Neural cell (in vitro differentiated cells): ENCODE measurements around the gene NOTCH2. TPM values are rescaled to one million over a fixed set of nuclear protein-coding genes. Genes with fewer than 3 reads are reported as not detected.
"Not testable (repeated sequence)": the region's sequence is repeated elsewhere in the genome, so short reads cannot be mapped to it uniquely, and the experiment has no call there.

Experiments used
- H2AFZ ChIP-seq: fragments of 200-600, 300-800 bp; sonication (generic), shearing (Covaris generic); 2 replicates; pipeline ENCODE4 v1.6.0; 2014; ENCODE audit warnings: low read depth, mild to moderate bottlenecking, antibody characterized with exemption, low read length, moderate library complexity
- H3F3A ChIP-seq: fragments of 200-600 bp; shearing (Covaris generic); 2 replicates; pipeline ENCODE4 v1.6.1; 2016; ENCODE audit warnings: mild to moderate bottlenecking, moderate library complexity, mixed read lengths, antibody characterized with exemption, low read length; ENCODE audit not compliant: insufficient read depth, poor library complexity, severe bottlenecking
- H3K27ac ChIP-seq: fragments of 200-600, 300-800 bp; sonication (generic), shearing (Covaris generic); 2 replicates; pipeline ENCODE4 v1.5.1; 2014; ENCODE audit warnings: mild to moderate bottlenecking, low read length, moderate library complexity
- H3K27me3 ChIP-seq: fragments of 300-800, 200-600 bp; sonication (generic), shearing (Covaris generic); 2 replicates; pipeline ENCODE4 v1.6.0; 2014; ENCODE audit warnings: mild to moderate bottlenecking, low read depth, low read length, moderate library complexity; ENCODE audit not compliant: insufficient read depth
- H3K36me3 ChIP-seq: fragments of 300-800, 200-600 bp; sonication (generic), shearing (Covaris generic); 2 replicates; pipeline ENCODE4 v1.5.1; 2014; ENCODE audit warnings: mild to moderate bottlenecking, antibody characterized with exemption, low read length, moderate library complexity; ENCODE audit not compliant: insufficient read depth
- H3K4me2 ChIP-seq: fragments of 300-800, 200-600 bp; sonication (generic), shearing (Covaris generic); 2 replicates; pipeline ENCODE4 v1.6.0; 2014; ENCODE audit warnings: mild to moderate bottlenecking, low read length
- H3K4me3 ChIP-seq: fragments of 300-800, 200-600 bp; sonication (generic), shearing (Covaris generic); 2 replicates; pipeline ENCODE4 v1.5.1; 2014; ENCODE audit warnings: mild to moderate bottlenecking, low read length, moderate library complexity
- H3K79me2 ChIP-seq: fragments of 200-600 bp; shearing (Covaris generic); replicated peaks from 2 replicates; pipeline ENCODE4 v1.6.0; 2014; ENCODE audit warnings: mild to moderate bottlenecking, low read length, moderate library complexity; ENCODE audit not compliant: insufficient read depth
- H3K9ac ChIP-seq: fragments of 300-800, 200-600 bp; sonication (generic), shearing (Covaris generic); 2 replicates; pipeline ENCODE4 v1.6.1; 2016; ENCODE audit warnings: mild to moderate bottlenecking, low read length, mixed read lengths
- H3K9me2 ChIP-seq: fragments of 200-600 bp; shearing (Covaris generic); 2 replicates; pipeline ENCODE4 v1.6.1; 2016; ENCODE audit warnings: mild to moderate bottlenecking, low read length, mixed read lengths; ENCODE audit not compliant: insufficient read depth
- H3K9me3 ChIP-seq: fragments of 200-600, 300-800 bp; sonication (generic), shearing (Covaris generic); 2 replicates; pipeline ENCODE4 v1.6.1; 2016; ENCODE audit warnings: mild to moderate bottlenecking, mixed run types, low read length, moderate library complexity, mixed read lengths
- H4K20me1 ChIP-seq: fragments of 200-600 bp; shearing (Covaris generic); 2 replicates; pipeline ENCODE4 v1.6.1; 2016; ENCODE audit warnings: mild to moderate bottlenecking, mixed run types; ENCODE audit not compliant: insufficient read depth
- MXI1 ChIP-seq: fragments of 450-650 bp; conservative IDR thresholded peaks from 2 replicates; pipeline ENCODE4 v1.6.1; 2014; ENCODE audit warnings: antibody characterized with exemption, mild to moderate bottlenecking; ENCODE audit not compliant: poor library complexity, severe bottlenecking
- polyA minus RNA-seq: library from RNA; depleted of rRNA, polyadenylated mRNA; stranded (reverse); fragments of >200 nt; gene quantifications from 2 replicates; pipeline ENCODE4 v1.2.3, GENCODE V29; 2014
- polyA plus RNA-seq: library from polyadenylated mRNA; depleted of rRNA; stranded (reverse); fragments of >200 nt; gene quantifications from 2 replicates; pipeline ENCODE4 v1.2.3, GENCODE V29; 2014

Gene NOTCH2
- polyA plus RNA-seq (0.73 and 1.2 TPM in 2 replicates), polyA minus RNA-seq (2.4 and 4.9 TPM in 2 replicates)

GRCh38 chr1:120069067-120069919, at the start of gene NOTCH2:
TSS of gene NOTCH2 (minus strand) at chr1:120069662. CDS start at chr1:120069406, 256 bp downstream.
- not testable (repeated sequence) for H3K79me2 ChIP-seq, H3K9ac ChIP-seq, H2AFZ ChIP-seq, H3K27me3 ChIP-seq, H3K9me2 ChIP-seq, H3K27ac ChIP-seq, H3K4me2 ChIP-seq, H4K20me1 ChIP-seq, H3F3A ChIP-seq, H3K36me3 ChIP-seq, H3K9me3 ChIP-seq
- TF ChIP-seq MXI1 = peak; percentile 27
- peak within 1 kb of the TSS; percentile 59 for H3K4me3 ChIP-seq

- not testable (repeated sequence) for H3K4me3 ChIP-seq, H3K36me3 ChIP-seq, H3K27me3 ChIP-seq, H3F3A ChIP-seq, H3K79me2 ChIP-seq, H4K20me1 ChIP-seq, H3K9me3 ChIP-seq, H3K27ac ChIP-seq, H3K4me2 ChIP-seq, H3K9me2 ChIP-seq, H2AFZ ChIP-seq, H3K9ac ChIP-seq
These were observed 48.1 kb upstream of the NOTCH2 start for GRCh38 chr1:120117371-120118177.

GRCh38 chr1:120116094-120116493, 46.6 kb upstream of the NOTCH2 start:
- not testable (repeated sequence) for H3K27ac ChIP-seq, H3F3A ChIP-seq, H3K36me3 ChIP-seq, H3K9me2 ChIP-seq, H4K20me1 ChIP-seq, H3K79me2 ChIP-seq, H3K4me3 ChIP-seq, H3K9me3 ChIP-seq, H3K27me3 ChIP-seq, H3K4me2 ChIP-seq, H3K9ac ChIP-seq, H2AFZ ChIP-seq

GRCh38 chr1:120113134-120113533, 43.7 kb upstream of the NOTCH2 start:
- not testable (repeated sequence) for H3K4me2 ChIP-seq, H3K4me3 ChIP-seq, H3K9ac ChIP-seq, H4K20me1 ChIP-seq, H3K9me2 ChIP-seq, H2AFZ ChIP-seq, H3F3A ChIP-seq, H3K27ac ChIP-seq, H3K9me3 ChIP-seq, H3K27me3 ChIP-seq, H3K79me2 ChIP-seq, H3K36me3 ChIP-seq

GRCh38 chr1:120112212-120112611, 42.8 kb upstream of the NOTCH2 start:
- H3K9me3 ChIP-seq, H3K79me2 ChIP-seq, H3K4me3 ChIP-seq, H3K9ac ChIP-seq, H3F3A ChIP-seq, H4K20me1 ChIP-seq, H3K27ac ChIP-seq, H3K9me2 ChIP-seq, H3K36me3 ChIP-seq, H3K27me3 ChIP-seq, H2AFZ ChIP-seq, H3K4me2 ChIP-seq: not testable (repeated sequence)

GRCh38 chr1:120111771-120112170, 42.3 kb upstream of the NOTCH2 start:
- H2AFZ ChIP-seq, H3K9ac ChIP-seq: not testable (repeated sequence)

GRCh38 chr1:120111008-120111407, 41.5 kb upstream of the NOTCH2 start:
- H3K9me3 ChIP-seq, H3K36me3 ChIP-seq, H4K20me1 ChIP-seq, H3K27me3 ChIP-seq, H3K9ac ChIP-seq, H3K79me2 ChIP-seq, H3F3A ChIP-seq, H3K27ac ChIP-seq, H3K4me3 ChIP-seq, H2AFZ ChIP-seq, H3K4me2 ChIP-seq, H3K9me2 ChIP-seq: not testable (repeated sequence)

More at GRCh38 chr1:120111771-120112170, 42.3 kb upstream of the NOTCH2 start:
- not testable (repeated sequence) for H3K27ac ChIP-seq, H3K79me2 ChIP-seq, H3K4me3 ChIP-seq, H3K4me2 ChIP-seq, H3F3A ChIP-seq, H3K27me3 ChIP-seq, H3K9me3 ChIP-seq, H4K20me1 ChIP-seq, H3K9me2 ChIP-seq, H3K36me3 ChIP-seq
